ENCODE measurements around the gene MEF2C. TPM values are rescaled to one million over a fixed set of nuclear protein-coding genes. Genes with fewer than 3 reads are reported as not detected.

The MEF2C gene
- total and polyA plus RNA-seq, 2 of the 13 experiments (the other 11 are each of a cell fraction or from before 2014, with no cell fraction given), result 0.02 TPM; not detected in 1

- Histone ChIP-seq H3K27ac (ENCODE audit: extremely low read length, insufficient read depth, low read length) (no peak overlapping the region), H3K4me1 (ENCODE audit: insufficient read depth, low read length) (no peaks in the 10 kb centered on the region), H3K27me3 (ENCODE audit: control insufficient read depth in 1 of 2, insufficient read depth in 2 of 2, low read length in 2 of 2) (no peaks in the 10 kb centered on the region), H4K20me1 (ENCODE audit: insufficient read depth, low read length) (no peaks in the 10 kb centered on the region), H3K4me2 (ENCODE audit: low read depth, low read length) (no peak overlapping the region), H3K36me3 (replicated peaks in 1 of 2; ENCODE audit: control insufficient read depth in 1 of 2, insufficient read depth in 2 of 2, low read length in 2 of 2) (no peaks in the 10 kb centered on the region), H3K4me3 (replicated peaks in 1 of 3; ENCODE audit: insufficient read depth in 1 of 3, low read depth in 2 of 3, low read length in 3 of 3) (no peak overlapping the region), H3K79me2 (ENCODE audit: insufficient read depth, low read length) (no peaks in the 10 kb centered on the region), H2AFZ (ENCODE audit: low read length) (no peak overlapping the region), H3K9ac (ENCODE audit: insufficient read depth, low read depth, low read length) (no peak overlapping the region), H3K9me3 (ENCODE audit: low read length) (no peaks in the 10 kb centered on the region)
- in situ Hi-C loops (cut with HindIII; ENCODE audit: extremely low pct_ligation_motif_present, low pct_unique_long_range_greater_than_20kb) (no loop called here), intact Hi-C loops (cut with micrococcal nuclease; ENCODE audit: unreplicated experiment) (no loop called here)
- BruUV-seq (replicated peaks), result no TSS peak
- ChIA-PET CTCF (ENCODE audit: low intra/inter-chr PET ratio, low total read pairs) (no interaction called here), POLR2A (no interaction called here)
- WGBS (ENCODE audit: low lambda C conversion rate), result 7% methylated on average over 5 of the region's 5 CpGs
- FAIRE-seq (no peak), ATAC-seq (no peak), DNase-seq (ENCODE audit: low spot score) (no peak)
- TF ChIP-seq ELF3 (CRISPR knock-in tag; IDR thresholded peaks at IDR 0.05) (no peak), FOXM1 (CRISPR knock-in tag; IDR thresholded peaks at IDR 0.05) (no peak), NRL (CRISPR knock-in tag; IDR thresholded peaks at IDR 0.05; ENCODE audit: borderline replicate concordance) (no peak), ETV5 (CRISPR knock-in tag; IDR thresholded peaks at IDR 0.05; ENCODE audit: borderline replicate concordance) (no peak), ZNF562 (CRISPR knock-in tag; IDR thresholded peaks at IDR 0.05; ENCODE audit: borderline replicate concordance) (no peak), PRDM10 (CRISPR knock-in tag; IDR thresholded peaks at IDR 0.05; ENCODE audit: low read depth) (no peak), ZNF556 (CRISPR knock-in tag; IDR thresholded peaks at IDR 0.05; ENCODE audit: borderline replicate concordance) (no peak), CHD4 (IDR thresholded peaks at IDR 0.05; ENCODE audit: borderline replicate concordance, low read length) (no peak), ZMYM3 (CRISPR knock-in tag; IDR thresholded peaks at IDR 0.05) (no peak)
These were observed 20.3 kb downstream of the MEF2C start for GRCh38 chr5:88862547-88863175.
